Peyer's patch (tissue), 4 donors: Measurements from ENCODE around the gene BMPER. TPM values are rescaled to one million over a fixed set of nuclear protein-coding genes. Genes with fewer than 3 reads are reported as not detected.

ENCODE experiments used
- DNase-seq, 3 donors: peaks; one replicate each; pipeline ENCODE4 v3.0.0-alpha.2; 2017 to 2019
- H3K27ac ChIP-seq, 4 donors: fragments of 200-600 bp; sonication (generic); one replicate each; pipeline ENCODE4 v1.5.1; 2016 to 2019
- H3K27me3 ChIP-seq, 2 donors: fragments of 200-600 bp; sonication (generic); one replicate each; pipeline ENCODE4 v1.5.1; 2019
- H3K36me3 ChIP-seq, 3 donors: fragments of 200-600 bp; sonication (generic); one replicate each; pipeline ENCODE4 v1.5.1; 2016 to 2019
- H3K4me1 ChIP-seq, 4 donors: fragments of 200-600 bp; sonication (generic); one replicate each; pipeline ENCODE4 v1.5.1; 2016 to 2019
- H3K4me3 ChIP-seq, 4 donors: fragments of 200-600 bp; sonication (generic); 1 replicate in 3 of 4; 2 replicates in 1 of 4; pipeline ENCODE4 v1.5.1; 2016 to 2019; ENCODE audit warnings: mild to moderate bottlenecking in 1 of 4
- H3K9me3 ChIP-seq, 4 donors: fragments of 200-600 bp; sonication (generic); one replicate each; pipeline ENCODE4 v1.5.1; 2016 to 2019; ENCODE audit warnings: mild to moderate bottlenecking in 1 of 4
- POLR2A ChIP-seq, 2 donors: fragments of 450-650 bp; IDR thresholded peaks; one replicate each; pipeline ENCODE4 v1.5.1; 2017; ENCODE audit warnings: antibody characterized with exemption in 2 of 2, mild to moderate bottlenecking in 2 of 2, moderate library complexity in 2 of 2
- total RNA-seq, 4 donors: library from RNA; depleted of rRNA; stranded (reverse); fragments of >200 nt; gene quantifications; one replicate each; pipeline ENCODE4 v1.1.0, GENCODE V29; 2016
- TF ChIP-seq, protein P1 (sequence below), 6 experiments: fragments of 450-650 bp in 4 of 6; fragments of 200-600 bp in 2 of 6; sonication (generic) in 1 of 6; IDR thresholded peaks; one replicate each; pipeline ENCODE4 v1.5.1; 2017 to 2019; ENCODE audit warnings: antibody characterized with exemption in 6 of 6, mild to moderate bottlenecking in 3 of 6, moderate library complexity in 1 of 6

Gene BMPER
- total RNA-seq, 4 donors from 2014 or later: 4.0 to 50.3 (median 17.6) TPM

- Histone ChIP-seq H3K36me3 (no peaks in the 10 kb centered on the region), H3K27me3 (no peaks in the 10 kb centered on the region), H3K9me3 (no peaks in the 10 kb centered on the region), H3K27ac (no peak overlapping the region), H3K4me3 (no peak overlapping the region), H3K4me1 (no peaks in the 10 kb centered on the region)
- TF ChIP-seq, protein P1, sequence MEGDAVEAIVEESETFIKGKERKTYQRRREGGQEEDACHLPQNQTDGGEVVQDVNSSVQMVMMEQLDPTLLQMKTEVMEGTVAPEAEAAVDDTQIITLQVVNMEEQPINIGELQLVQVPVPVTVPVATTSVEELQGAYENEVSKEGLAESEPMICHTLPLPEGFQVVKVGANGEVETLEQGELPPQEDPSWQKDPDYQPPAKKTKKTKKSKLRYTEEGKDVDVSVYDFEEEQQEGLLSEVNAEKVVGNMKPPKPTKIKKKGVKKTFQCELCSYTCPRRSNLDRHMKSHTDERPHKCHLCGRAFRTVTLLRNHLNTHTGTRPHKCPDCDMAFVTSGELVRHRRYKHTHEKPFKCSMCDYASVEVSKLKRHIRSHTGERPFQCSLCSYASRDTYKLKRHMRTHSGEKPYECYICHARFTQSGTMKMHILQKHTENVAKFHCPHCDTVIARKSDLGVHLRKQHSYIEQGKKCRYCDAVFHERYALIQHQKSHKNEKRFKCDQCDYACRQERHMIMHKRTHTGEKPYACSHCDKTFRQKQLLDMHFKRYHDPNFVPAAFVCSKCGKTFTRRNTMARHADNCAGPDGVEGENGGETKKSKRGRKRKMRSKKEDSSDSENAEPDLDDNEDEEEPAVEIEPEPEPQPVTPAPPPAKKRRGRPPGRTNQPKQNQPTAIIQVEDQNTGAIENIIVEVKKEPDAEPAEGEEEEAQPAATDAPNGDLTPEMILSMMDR (IDR thresholded peaks at IDR 0.05): no peak
- no peak for TF ChIP-seq POLR2A (IDR thresholded peaks at IDR 0.05)
- DNase-seq: no peak
These were observed 137.1 kb downstream of the BMPER start for GRCh38 chr7:34042406-34042805.

- Histone ChIP-seq H3K27me3 (no peaks in the 10 kb centered on the region), H3K9me3 (no peaks in the 10 kb centered on the region), H3K36me3 (peaks cover 0 to 2% (median 0%) of the 10 kb centered on the region in 3 donors), H3K4me3 (no peak overlapping the region), H3K4me1 (no peaks in the 10 kb centered on the region), H3K27ac (no peak overlapping the region)
- TF ChIP-seq, protein P1 (IDR thresholded peaks at IDR 0.05): no peak
- no peak for TF ChIP-seq POLR2A (IDR thresholded peaks at IDR 0.05)
- no peak for DNase-seq
These were observed 138.3 kb downstream of the BMPER start for GRCh38 chr7:34043461-34044305.

GRCh38 chr7:34044306-34044643 is 138.9 kb downstream of the BMPER start:
- no peak for DNase-seq
- Histone ChIP-seq H3K4me1 (no peaks in the 10 kb centered on the region), H3K4me3 (no peak overlapping the region), H3K9me3 (no peaks in the 10 kb centered on the region), H3K36me3 (peaks cover 0 to 3% (median 0%) of the 10 kb centered on the region in 3 donors), H3K27ac (no peak overlapping the region), H3K27me3 (no peaks in the 10 kb centered on the region)
- TF ChIP-seq, protein P1 (IDR thresholded peaks at IDR 0.05): no peak
- TF ChIP-seq POLR2A (IDR thresholded peaks at IDR 0.05): no peak

DNA sequence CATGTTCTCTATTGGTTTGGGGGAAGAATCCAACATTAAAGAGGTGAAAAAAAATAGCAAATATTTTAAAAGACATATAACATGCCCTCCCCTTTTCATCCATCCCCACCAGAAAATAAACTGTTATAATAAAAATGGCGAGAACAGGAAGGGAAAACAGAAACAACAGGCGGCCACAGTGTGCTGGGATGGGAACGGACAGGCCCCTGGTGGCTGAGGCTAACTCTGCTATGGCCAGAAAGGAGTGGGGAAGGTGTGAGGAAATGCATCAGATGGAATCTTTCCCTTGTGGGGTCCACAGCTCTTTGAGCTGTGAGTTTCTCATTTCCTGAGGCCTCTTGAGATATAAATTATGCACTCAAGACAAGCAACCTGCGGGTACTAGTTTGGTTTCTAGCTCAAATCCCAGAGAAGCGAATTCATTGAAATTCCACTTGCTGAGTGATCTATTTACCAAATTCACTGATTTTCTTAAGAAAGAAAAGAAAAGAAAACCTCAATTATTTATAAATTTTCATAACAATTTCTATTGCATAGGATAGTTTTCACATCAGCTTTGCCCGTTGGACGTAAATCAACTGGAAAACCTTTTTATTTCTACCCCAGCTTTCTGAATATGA is 139.5 kb downstream of the BMPER start:
- no peak overlapping the region for H3K4me3 ChIP-seq
- H3K4me1 ChIP-seq: no peaks in the 10 kb centered on the region
- no peaks in the 10 kb centered on the region for H3K9me3 ChIP-seq
- H3K36me3 ChIP-seq: peaks cover 0 to 3% (median 0%) of the 10 kb centered on the region in 3 donors
- no peak for TF ChIP-seq POLR2A (IDR thresholded peaks at IDR 0.05)
- TF ChIP-seq, protein P1 (IDR thresholded peaks at IDR 0.05): no peak
- H3K27ac ChIP-seq: no peak overlapping the region
- no peaks in the 10 kb centered on the region for H3K27me3 ChIP-seq
- no peak for DNase-seq

GRCh38 chr7:34048445-34048844 is 143.1 kb downstream of the BMPER start:
- no peak overlapping the region for H3K27ac ChIP-seq
- peaks cover 0 to 8% (median 0%) of the 10 kb centered on the region in 3 donors for H3K36me3 ChIP-seq
- H3K27me3 ChIP-seq: no peaks in the 10 kb centered on the region
- H3K4me1 ChIP-seq: no peaks in the 10 kb centered on the region
- H3K4me3 ChIP-seq: no peak overlapping the region
- DNase-seq: no peak
- TF ChIP-seq, protein P1 (IDR thresholded peaks at IDR 0.05): no peak
- no peak for TF ChIP-seq POLR2A (IDR thresholded peaks at IDR 0.05)
- no peaks in the 10 kb centered on the region for H3K9me3 ChIP-seq
